GM12878 (cell line): ENCODE data around the gene ERICH2. TPM values are rescaled to one million over a fixed set of nuclear protein-coding genes. Genes with fewer than 3 reads are reported as not detected.
A peak's percentile ranks its signal among the peaks of the same experiment; 100 is the strongest.

ENCODE experiments used
- ATAC-seq: fragments of 200-7000 bp; cut with Tn5 transposase; 3 replicates; pipeline ENCODE4 v1.9.1; 2020; ENCODE audit warnings: mild to moderate bottlenecking, moderate library complexity
- BruUV-seq: library from RNA; stranded (reverse); fragments of 400-500 nt; replicated peaks from 2 replicates; lab custom pipeline; 2021; lab: Mats Ljungman, UMichigan
- CTCF ChIA-PET: fragments of 300-600 bp; sonication (Branson Sonifier 250); formaldehyde crosslinking; extraction: SDS; loops from one replicate; lab custom pipeline; 2021; ENCODE audit warnings: inconsistent platforms; lab: Yijun Ruan, JAX
- POLR2A ChIA-PET: fragments of 350-600 bp; formaldehyde crosslinking; extraction: SDS; loops from one replicate; lab custom pipeline; 2021; ENCODE audit warnings: inconsistent platforms; lab: Charles Lee
- RAD21 ChIA-PET: fragments of 300-600 bp; sonication (Branson Sonifier 250); formaldehyde crosslinking; loops from one replicate; lab custom pipeline; 2023; ENCODE audit warnings: antibody characterized with exemption; ENCODE audit not compliant: unreplicated experiment; lab: Charles Lee
- SMC1A ChIA-PET: fragments of 300-600 bp; sonication (Branson Sonifier 250); formaldehyde crosslinking; loops from one replicate; lab custom pipeline; 2023; ENCODE audit not compliant: unreplicated experiment, uncharacterized antibody; lab: Charles Lee
- DNase-seq: peaks from one replicate; pipeline ENCODE4 v3.0.0-alpha.2; 2011; ENCODE audit warnings: low read depth, low spot score
- FAIRE-seq: peaks from 3 replicates; lab custom pipeline; 2011; peaks lifted over from hg19 to GRCh38; lab: Jason Lieb, UNC
- H2AFZ ChIP-seq: 2 replicates; pipeline ENCODE4 v1.6.0; 2011; ENCODE audit warnings: low read depth, low read length, control low read depth; ENCODE audit not compliant: control insufficient read depth
- H3K27ac ChIP-seq: 2 replicates; pipeline ENCODE4 v1.5.1; 2011; ENCODE audit warnings: control low read depth; ENCODE audit not compliant: control insufficient read depth, insufficient read depth
- H3K27me3 ChIP-seq, 2 experiments: replicated peaks in 1 of 2; 2 replicates each; pipeline versions ENCODE4 v1.6.0 to v1.6.1; 2011; ENCODE audit warnings: low read length in 1 of 2; ENCODE audit not compliant: control insufficient read depth in 2 of 2, insufficient read depth in 2 of 2
- H3K36me3 ChIP-seq, 2 experiments: 2 replicates each; pipeline ENCODE4 v1.5.1; 2011; ENCODE audit warnings: low read length in 1 of 2; ENCODE audit not compliant: control insufficient read depth in 2 of 2, insufficient read depth in 2 of 2
- H3K4me1 ChIP-seq: 2 replicates; pipeline ENCODE4 v1.6.1; 2011; ENCODE audit warnings: mild to moderate bottlenecking, low read length, moderate library complexity, mixed read lengths; ENCODE audit not compliant: control insufficient read depth, insufficient read depth
- H3K4me2 ChIP-seq: 2 replicates; pipeline ENCODE4 v1.6.0; 2011; ENCODE audit warnings: control low read depth; ENCODE audit not compliant: control insufficient read depth, insufficient read depth
- H3K4me3 ChIP-seq: fragments of 200-600 bp; sonication (generic); 2 replicates; pipeline ENCODE4 v1.5.1; 2016
- H3K79me2 ChIP-seq: 2 replicates; pipeline ENCODE4 v1.6.0; 2011; ENCODE audit warnings: low read length; ENCODE audit not compliant: control insufficient read depth, insufficient read depth
- H3K9ac ChIP-seq: 2 replicates; pipeline ENCODE4 v1.8.0; 2011; ENCODE audit warnings: low read length, control low read depth, mixed read lengths; ENCODE audit not compliant: control insufficient read depth, insufficient read depth
- H3K9me3 ChIP-seq: replicated peaks from 3 replicates; pipeline ENCODE4 v1.5.1; 2011; ENCODE audit warnings: mild to moderate bottlenecking, low read length; ENCODE audit not compliant: control insufficient read depth, insufficient read depth
- H4K20me1 ChIP-seq: 2 replicates; pipeline ENCODE4 v1.6.0; 2011; ENCODE audit not compliant: control insufficient read depth, insufficient read depth
- ATF2 ChIP-seq: IDR thresholded peaks from 2 replicates; pipeline ENCODE4 v1.6.1; 2012; ENCODE audit warnings: low read length, inconsistent platforms
- CTCF ChIP-seq, 3 experiments: IDR thresholded peaks in 2 of 3; conservative IDR thresholded peaks in 1 of 3; 2 replicates each; pipeline ENCODE4 v1.5.1; 2011; ENCODE audit warnings: low read depth in 3 of 3, low read length in 3 of 3, mild to moderate bottlenecking in 3 of 3, control low read depth in 2 of 3, moderate library complexity in 2 of 3, inconsistent platforms in 1 of 3, mixed read lengths in 1 of 3; ENCODE audit not compliant: control insufficient read depth in 2 of 3, insufficient read depth in 1 of 3; ENCODE audit errors: extremely low read depth in 1 of 3
- KAT2A ChIP-seq: conservative IDR thresholded peaks from 2 replicates; pipeline ENCODE4 v1.6.1; 2011; ENCODE audit warnings: low read depth, low read length; ENCODE audit not compliant: control insufficient read depth
- LARP7 ChIP-seq: fragments of 450-650 bp; IDR thresholded peaks from 2 replicates; pipeline ENCODE4 v1.6.1; 2017; ENCODE audit warnings: mild to moderate bottlenecking
- NFXL1 ChIP-seq: fragments of 450-650 bp; IDR thresholded peaks from 2 replicates; pipeline ENCODE4 v1.6.1; 2017; ENCODE audit warnings: antibody characterized with exemption, mild to moderate bottlenecking, borderline replicate concordance
- RAD21 ChIP-seq: IDR thresholded peaks from 2 replicates; pipeline ENCODE4 v1.6.1; 2011; ENCODE audit warnings: mild to moderate bottlenecking, low read depth, low read length, moderate library complexity; ENCODE audit not compliant: insufficient read depth
- REST ChIP-seq: IDR thresholded peaks from 2 replicates; pipeline ENCODE4 v1.6.1; 2012; ENCODE audit warnings: mild to moderate bottlenecking, low read depth, low read length
- RUNX3 ChIP-seq: IDR thresholded peaks from 2 replicates; pipeline ENCODE4 v1.6.1; 2012; ENCODE audit warnings: low read length, inconsistent platforms
- SMARCA5 ChIP-seq: fragments of 450-650 bp; IDR thresholded peaks from 2 replicates; pipeline ENCODE4 v1.6.1; 2017; ENCODE audit warnings: mild to moderate bottlenecking
- SMC3 ChIP-seq: IDR thresholded peaks from 2 replicates; pipeline ENCODE4 v1.6.1; 2011; ENCODE audit warnings: low read length, improper control_type of control experiment, borderline replicate concordance
- SRF ChIP-seq, 2 experiments: IDR thresholded peaks; 2 replicates each; pipeline ENCODE4 v1.6.1; 2011; ENCODE audit warnings: low read depth in 2 of 2, low read length in 2 of 2, mild to moderate bottlenecking in 1 of 2, moderate library complexity in 1 of 2
- ZBTB33 ChIP-seq: fragments of 450-650 bp; IDR thresholded peaks from 2 replicates; pipeline ENCODE4 v1.6.1; 2017; ENCODE audit warnings: mild to moderate bottlenecking
- WGBS: methylation state at CpG from one replicate; pipeline ENCODE4 v1.1.6; 2016; ENCODE audit warnings: low lambda C conversion rate; ENCODE audit not compliant: insufficient replicate concordance, insufficient coverage; ENCODE audit errors: missing lambda C conversion rate; 5-methylcytosine and 5-hydroxymethylcytosine counted together
- in situ Hi-C: fragments of 300-500 bp; cut with MboI; formaldehyde crosslinking; loops from 9 replicates; pipeline ENCODE4 v1.14.3; 2018; ENCODE audit warnings: mixed read lengths
- intact Hi-C: fragments of 100-400 bp; cut with micrococcal nuclease; formaldehyde crosslinking; loops from one replicate; pipeline ENCODE4 v1.14.2; 2022; ENCODE audit not compliant: unreplicated experiment
- polyA plus RNA-seq, 11 experiments: library from polyadenylated mRNA; depleted of rRNA in 4 of 11; unstranded in 6 of 11; stranded (reverse) in 5 of 11; fragments of >200 nt; fragmentation: Nextera tagmentation in 4 of 11; fragmentation: Illumina TruSeq in 1 of 11; extraction: Ambion mirVana in 4 of 11; extraction: Trizol in 1 of 11; gene quantifications; 1 replicate in 1 of 11; 2 replicates in 10 of 11; pipeline versions ENCODE4 v1.2.1 to v1.2.3, GENCODE V29; 2011 to 2016; ENCODE audit warnings: inconsistent platforms in 2 of 11, missing spikeins in 2 of 11, low read depth in 1 of 11
- total RNA-seq, 4 experiments: library from RNA; depleted of rRNA in 3 of 4; stranded (reverse); fragments of >200 nt in 3 of 4; fragmentation: Illumina TruSeq in 1 of 4; extraction: Trizol in 1 of 4; gene quantifications; 2 replicates each; pipeline versions ENCODE4 v1.2.1 to v1.2.3, GENCODE V29; 2013 to 2021

The ERICH2 gene
- total and polyA plus RNA-seq, 10 of the 15 experiments (the other 5 are each of a cell fraction or from before 2014, with no cell fraction given): not detected

GRCh38 chr2:170815746-170816503 lies 45.7 kb downstream of the ERICH2 start:
- Histone ChIP-seq H2AFZ (peak overlapping the region; percentile 58), H3K27ac (no peak overlapping the region), H3K9me3 (no peaks in the 10 kb centered on the region; the same call in 2 of the 3 replicates), H4K20me1 (0 out of 2 replicates have a peak, but pooled peaks cover 4% of the 10 kb centered on the region), H3K79me2 (no peaks in the 10 kb centered on the region), H3K4me3 (peak overlapping the region; percentile 54), H3K4me1 (peaks cover 11% of the 10 kb centered on the region), H3K27me3 (peaks cover 5 to 34% of the 10 kb centered on the region in 2 experiments), H3K36me3 (no peaks in the 10 kb centered on the region), H3K4me2 (peak overlapping the region; percentile 91), H3K9ac (no peak overlapping the region)
- DNase-seq: no peak
- peak; percentile 86 for FAIRE-seq
- ChIA-PET CTCF (interaction anchor here (0.6 to 6.4 kb wide), 36 partner anchors 9 to 884 kb away, joined by 3 to 67 read pairs (median 4); partner anchors contain the start of gene ERICH2), RAD21 (interaction anchor here (0.6 to 5.7 kb wide), 16 partner anchors 45 to 881 kb away, joined by 3 to 36 read pairs (median 5); partner anchors contain the start of gene ERICH2), SMC1A (interaction anchor here (0.6 to 8.5 kb wide), 15 partner anchors 57 to 587 kb away, joined by 3 to 53 read pairs (median 4); partner anchors contain the start of gene SP5), POLR2A (no interaction called here)
- 4% methylated on average over 51 of the region's 52 CpGs for WGBS
- no TSS peak for BruUV-seq
- in situ Hi-C loops: loop anchor here (5.0 kb wide), 1 partner anchor 884 kb away; no protein-coding TSS in a partner anchor
- peak; percentile 75 for ATAC-seq
- intact Hi-C loops: loop anchor here (1.0 to 10.0 kb wide), 6 partner anchors 331 to 884 kb away; no protein-coding TSS in a partner anchor
- TF ChIP-seq RUNX3 (peak; percentile 8; the same call in 1 of the 2 replicates), ZBTB33 (no peak), ATF2 (no peak), NFXL1 (no peak), REST (0 out of 2 replicates have a peak, but pooled peaks have one; percentile 30), KAT2A (no peak), CTCF (IDR thresholded peaks at IDR 0.05 in 2 of 3, conservative IDR thresholded peaks at IDR 0.05 in 1 of 3; ENCODE audit: control insufficient read depth in 2 of 3, extremely low read depth in 1 of 3, insufficient read depth in 1 of 3, low read depth in 3 of 3, low read length in 3 of 3) (peak; percentile 65 to 79 (median 78)), SMARCA5 (peak; percentile 22; the same call in 1 of the 2 replicates), SRF (IDR thresholded peaks at IDR 0.05; ENCODE audit: low read depth in 2 of 2, low read length in 2 of 2) (0 out of 4 replicates have a peak, but pooled peaks of 1 of the 2 experiments have one; percentile 12), SMC3 (peak; percentile 63), LARP7 (peak; percentile 53; the same call in 1 of the 2 replicates), RAD21 (peak; percentile 80)
